A549 (cell line): ENCODE results near the gene GNPDA1. TPM values are rescaled to one million over a fixed set of nuclear protein-coding genes. Genes with fewer than 3 reads are reported as not detected.

Experiments
- ATAC-seq, 2 experiments: fragments of 200-7000 bp in 1 of 2; fragments of >200 bp in 1 of 2; cut with Nextera tagmentation in 1 of 2; cut with Tn5 transposase in 1 of 2; 3 replicates each; pipeline versions ENCODE4 v1.8.0 to v1.9.1; 2018 to 2020; ENCODE audit warnings: mild to moderate bottlenecking in 1 of 2, moderate library complexity in 1 of 2
- CTCF ChIA-PET: fragments of 300-600 bp; sonication (Branson Sonifier 250); formaldehyde crosslinking; extraction: SDS; loops from one replicate; lab custom pipeline; 2021; ENCODE audit warnings: antibody characterized with exemption, inconsistent platforms; lab: Yijun Ruan, JAX
- POLR2A ChIA-PET: fragments of 350-600 bp; formaldehyde crosslinking; extraction: SDS; loops from one replicate; lab custom pipeline; 2021; ENCODE audit warnings: antibody characterized with exemption, inconsistent platforms; lab: Yijun Ruan, JAX
- DNase-seq, 2 experiments: peaks; one replicate each; pipeline versions ENCODE4 v3.0.0 to v3.0.0-alpha.2; 2011 to 2016; ENCODE audit warnings: low read depth in 1 of 2, low spot score in 1 of 2
- FAIRE-seq: peaks from 2 replicates; lab custom pipeline; 2011; peaks lifted over from hg19 to GRCh38; lab: Jason Lieb, UNC
- H3K27ac ChIP-seq, 2 experiments: fragments of >200 bp; sonication (Bioruptor Twin); formaldehyde crosslinking; 3 replicates each; pipeline ENCODE4 v1.5.1; 2016 to 2017
- H3K4me1 ChIP-seq: fragments of >200 bp; sonication (Bioruptor Twin); formaldehyde crosslinking; 3 replicates; pipeline ENCODE4 v1.6.1; 2016
- H3K4me2 ChIP-seq: fragments of >200 bp; sonication (Bioruptor Twin); formaldehyde crosslinking; 3 replicates; pipeline ENCODE4 v1.6.1; 2016
- H3K4me3 ChIP-seq: fragments of >200 bp; sonication (Bioruptor Twin); formaldehyde crosslinking; 3 replicates; pipeline ENCODE4 v1.5.1; 2016
- H3K9me3 ChIP-seq: fragments of >200 bp; sonication (Bioruptor Twin); formaldehyde crosslinking; 3 replicates; pipeline ENCODE4 v1.6.1; 2016
- BHLHE40 ChIP-seq: IDR thresholded peaks from 2 replicates; pipeline ENCODE4 v1.6.1; 2012; ENCODE audit warnings: low read depth, low read length, inconsistent platforms
- CBX2 ChIP-seq: fragments of 200-600 bp; sonication (generic); IDR thresholded peaks from 2 replicates; pipeline ENCODE4 v1.6.1; 2016; ENCODE audit warnings: low read depth, mild to moderate bottlenecking, borderline replicate concordance
- CHD4 ChIP-seq: fragments of 200-600 bp; sonication (generic); IDR thresholded peaks from 2 replicates; pipeline ENCODE4 v1.6.1; 2016; ENCODE audit warnings: antibody characterized with exemption, mild to moderate bottlenecking, borderline replicate concordance
- EHMT2 ChIP-seq: fragments of 200-600 bp; sonication (generic); IDR thresholded peaks from 2 replicates; pipeline ENCODE4 v1.6.1; 2016; ENCODE audit warnings: antibody characterized with exemption, low read depth, mild to moderate bottlenecking, moderate library complexity
- ESRRA ChIP-seq: fragments of 150-350 bp; IDR thresholded peaks from 2 replicates; pipeline ENCODE4 v1.6.1; 2014; ENCODE audit warnings: mild to moderate bottlenecking, low read length, borderline replicate concordance
- HDAC2 ChIP-seq: fragments of 200-600 bp; sonication (generic); IDR thresholded peaks from 2 replicates; pipeline ENCODE4 v1.6.1; 2016
- HOXA7 ChIP-seq: fragments of 250-450 bp; sonication (Bioruptor Pico); IDR thresholded peaks from 2 replicates; pipeline ENCODE4 v1.5.0; 2020; ENCODE audit warnings: mild to moderate bottlenecking, moderate library complexity
- HOXB13 ChIP-seq: fragments of 250-450 bp; sonication (Bioruptor Pico); IDR thresholded peaks from 2 replicates; pipeline ENCODE4 v1.5.0; 2020; ENCODE audit warnings: low read depth, mild to moderate bottlenecking, moderate library complexity
- JUNB ChIP-seq: fragments of >200 bp; sonication (Bioruptor Twin); formaldehyde crosslinking; IDR thresholded peaks from 2 replicates; pipeline ENCODE4 v1.6.1; 2016
- MAFK ChIP-seq: fragments of 450-650 bp; IDR thresholded peaks from 2 replicates; pipeline ENCODE4 v1.6.1; 2014; ENCODE audit not compliant: partially characterized antibody
- MAZ ChIP-seq: fragments of 150-350 bp; IDR thresholded peaks from 2 replicates; pipeline ENCODE4 v1.6.1; 2014; ENCODE audit warnings: antibody characterized with exemption, low read depth, low read length, borderline replicate concordance
- MYC ChIP-seq: IDR thresholded peaks from 2 replicates; pipeline ENCODE4 v1.6.1; 2012; ENCODE audit warnings: mild to moderate bottlenecking, inconsistent platforms, low read length, improper control_type of control experiment, borderline replicate concordance
- PHF8 ChIP-seq: fragments of 200-600 bp; sonication (generic); IDR thresholded peaks from 2 replicates; pipeline ENCODE4 v1.6.1; 2016; ENCODE audit warnings: low read depth, mild to moderate bottlenecking, antibody characterized with exemption, moderate library complexity, borderline replicate concordance
- RFX5 ChIP-seq: fragments of 450-650 bp; IDR thresholded peaks from 2 replicates; pipeline ENCODE4 v1.7.1; 2014; ENCODE audit warnings: antibody characterized with exemption, mild to moderate bottlenecking, moderate library complexity
- TFCP2L1 ChIP-seq: fragments of 250-450 bp; sonication (Bioruptor Pico); IDR thresholded peaks from 2 replicates; pipeline ENCODE4 v1.5.0; 2021; ENCODE audit warnings: mild to moderate bottlenecking
- WGBS: methylation state at CpG from one replicate; pipeline ENCODE4 v1.1.6; 2017; ENCODE audit errors: missing lambda C conversion rate; 5-methylcytosine and 5-hydroxymethylcytosine counted together
- polyA plus RNA-seq, 4 experiments: library from polyadenylated mRNA; depleted of rRNA in 3 of 4; stranded (reverse); fragments of >200 nt; fragmentation: RNase III in 1 of 4; extraction: RNeasy Plus Mini Kit Qiagen cat#74134 plus additional on column Dnase treatment in 1 of 4; gene quantifications; 2 replicates in 3 of 4; 3 replicates in 1 of 4; pipeline ENCODE4 v1.2.3, GENCODE V29; 2011 to 2017
- TF ChIP-seq, protein P1 (sequence below): IDR thresholded peaks from 2 replicates; pipeline ENCODE4 v1.6.1; 2012; ENCODE audit warnings: low read depth, borderline replicate concordance
- TF ChIP-seq, protein P2 (sequence below): fragments of 250-450 bp; sonication (Bioruptor Pico); IDR thresholded peaks from 2 replicates; pipeline ENCODE4 v1.5.0; 2020; ENCODE audit warnings: low read depth, mild to moderate bottlenecking, moderate library complexity
- TF ChIP-seq, protein P3 (sequence below): fragments of 450-650 bp; IDR thresholded peaks from 2 replicates; pipeline ENCODE4 v1.6.1; 2014; ENCODE audit warnings: antibody characterized with exemption
- TF ChIP-seq, protein P4 (sequence below): fragments of 250-450 bp; sonication (Bioruptor Pico); IDR thresholded peaks from 2 replicates; pipeline ENCODE4 v1.5.0; 2021; ENCODE audit warnings: mild to moderate bottlenecking, moderate library complexity, borderline replicate concordance
- TF ChIP-seq, protein P5 (sequence below): fragments of 200-600 bp; sonication (generic); IDR thresholded peaks from 2 replicates; pipeline ENCODE4 v1.6.1; 2016; ENCODE audit warnings: antibody characterized with exemption, mild to moderate bottlenecking, moderate library complexity

Gene GNPDA1
- polyA plus RNA-seq, 2 of the 4 experiments (the other 2 are of a cell fraction): 17.1 to 53.2 TPM

DNA sequence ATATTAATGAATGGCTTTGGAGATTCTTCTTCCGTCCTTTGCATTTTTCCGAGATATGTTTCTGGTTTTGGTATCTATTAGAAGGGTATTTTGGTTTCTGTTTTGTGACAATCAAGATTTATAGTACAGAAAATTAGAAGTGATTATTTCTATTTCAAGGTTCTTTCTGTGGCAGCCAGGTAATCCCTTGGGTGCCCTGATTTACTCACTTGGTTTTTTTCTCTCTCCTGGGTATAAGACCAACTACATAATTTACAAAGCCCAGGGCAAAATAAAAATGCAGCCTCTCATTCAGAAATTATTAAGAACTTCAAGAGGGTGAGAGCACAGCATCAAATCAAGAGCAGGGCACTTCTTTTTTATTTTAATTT lies 45.9 kb downstream of the GNPDA1 start:
- Histone ChIP-seq H3K4me2 (no peak overlapping the region), H3K4me1 (peaks cover 14% of the 10 kb centered on the region), H3K27ac (no peak overlapping the region), H3K9me3 (no peaks in the 10 kb centered on the region), H3K4me3 (no peak overlapping the region)
- DNase-seq (no peak), ATAC-seq (no peak), FAIRE-seq (no peak)
- ChIA-PET POLR2A (no interaction called here), CTCF (interaction anchor here (1.0 to 17.2 kb wide), 5 partner anchors 9 to 302 kb away, joined by 3 to 325 read pairs (median 9); partner anchors contain the start of genes DELE1 and PCDH12)
- TF ChIP-seq TFCP2L1 (CRISPR knock-in tag): no peak
- no peak for TF ChIP-seq MYC
- TF ChIP-seq HDAC2: no peak
- TF ChIP-seq PHF8: no peak
- TF ChIP-seq, protein P1, sequence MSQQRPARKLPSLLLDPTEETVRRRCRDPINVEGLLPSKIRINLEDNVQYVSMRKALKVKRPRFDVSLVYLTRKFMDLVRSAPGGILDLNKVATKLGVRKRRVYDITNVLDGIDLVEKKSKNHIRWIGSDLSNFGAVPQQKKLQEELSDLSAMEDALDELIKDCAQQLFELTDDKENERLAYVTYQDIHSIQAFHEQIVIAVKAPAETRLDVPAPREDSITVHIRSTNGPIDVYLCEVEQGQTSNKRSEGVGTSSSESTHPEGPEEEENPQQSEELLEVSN: no peak
- no peak for TF ChIP-seq EHMT2
- TF ChIP-seq ESRRA: no peak
- no peak for TF ChIP-seq MAZ
- TF ChIP-seq, protein P2, sequence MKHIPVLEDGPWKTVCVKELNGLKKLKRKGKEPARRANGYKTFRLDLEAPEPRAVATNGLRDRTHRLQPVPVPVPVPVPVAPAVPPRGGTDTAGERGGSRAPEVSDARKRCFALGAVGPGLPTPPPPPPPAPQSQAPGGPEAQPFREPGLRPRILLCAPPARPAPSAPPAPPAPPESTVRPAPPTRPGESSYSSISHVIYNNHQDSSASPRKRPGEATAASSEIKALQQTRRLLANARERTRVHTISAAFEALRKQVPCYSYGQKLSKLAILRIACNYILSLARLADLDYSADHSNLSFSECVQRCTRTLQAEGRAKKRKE: no peak
- no peak for TF ChIP-seq HOXB13 (CRISPR knock-in tag)
- TF ChIP-seq RFX5: no peak
- no peak for TF ChIP-seq BHLHE40
- no peak for TF ChIP-seq MAFK
- TF ChIP-seq JUNB: no peak
- TF ChIP-seq, protein P3, sequence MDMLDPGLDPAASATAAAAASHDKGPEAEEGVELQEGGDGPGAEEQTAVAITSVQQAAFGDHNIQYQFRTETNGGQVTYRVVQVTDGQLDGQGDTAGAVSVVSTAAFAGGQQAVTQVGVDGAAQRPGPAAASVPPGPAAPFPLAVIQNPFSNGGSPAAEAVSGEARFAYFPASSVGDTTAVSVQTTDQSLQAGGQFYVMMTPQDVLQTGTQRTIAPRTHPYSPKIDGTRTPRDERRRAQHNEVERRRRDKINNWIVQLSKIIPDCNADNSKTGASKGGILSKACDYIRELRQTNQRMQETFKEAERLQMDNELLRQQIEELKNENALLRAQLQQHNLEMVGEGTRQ: no peak
- no peak for TF ChIP-seq CHD4
- no peak for TF ChIP-seq HOXA7 (CRISPR knock-in tag)
- TF ChIP-seq, protein P4, sequence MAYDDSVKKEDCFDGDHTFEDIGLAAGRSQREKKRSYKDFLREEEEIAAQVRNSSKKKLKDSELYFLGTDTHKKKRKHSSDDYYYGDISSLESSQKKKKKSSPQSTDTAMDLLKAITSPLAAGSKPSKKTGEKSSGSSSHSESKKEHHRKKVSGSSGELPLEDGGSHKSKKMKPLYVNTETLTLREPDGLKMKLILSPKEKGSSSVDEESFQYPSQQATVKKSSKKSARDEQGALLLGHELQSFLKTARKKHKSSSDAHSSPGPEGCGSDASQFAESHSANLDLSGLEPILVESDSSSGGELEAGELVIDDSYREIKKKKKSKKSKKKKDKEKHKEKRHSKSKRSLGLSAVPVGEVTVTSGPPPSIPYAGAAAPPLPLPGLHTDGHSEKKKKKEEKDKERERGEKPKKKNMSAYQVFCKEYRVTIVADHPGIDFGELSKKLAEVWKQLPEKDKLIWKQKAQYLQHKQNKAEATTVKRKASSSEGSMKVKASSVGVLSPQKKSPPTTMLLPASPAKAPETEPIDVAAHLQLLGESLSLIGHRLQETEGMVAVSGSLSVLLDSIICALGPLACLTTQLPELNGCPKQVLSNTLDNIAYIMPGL (CRISPR knock-in tag): no peak
- no peak for TF ChIP-seq CBX2
- TF ChIP-seq, protein P5, sequence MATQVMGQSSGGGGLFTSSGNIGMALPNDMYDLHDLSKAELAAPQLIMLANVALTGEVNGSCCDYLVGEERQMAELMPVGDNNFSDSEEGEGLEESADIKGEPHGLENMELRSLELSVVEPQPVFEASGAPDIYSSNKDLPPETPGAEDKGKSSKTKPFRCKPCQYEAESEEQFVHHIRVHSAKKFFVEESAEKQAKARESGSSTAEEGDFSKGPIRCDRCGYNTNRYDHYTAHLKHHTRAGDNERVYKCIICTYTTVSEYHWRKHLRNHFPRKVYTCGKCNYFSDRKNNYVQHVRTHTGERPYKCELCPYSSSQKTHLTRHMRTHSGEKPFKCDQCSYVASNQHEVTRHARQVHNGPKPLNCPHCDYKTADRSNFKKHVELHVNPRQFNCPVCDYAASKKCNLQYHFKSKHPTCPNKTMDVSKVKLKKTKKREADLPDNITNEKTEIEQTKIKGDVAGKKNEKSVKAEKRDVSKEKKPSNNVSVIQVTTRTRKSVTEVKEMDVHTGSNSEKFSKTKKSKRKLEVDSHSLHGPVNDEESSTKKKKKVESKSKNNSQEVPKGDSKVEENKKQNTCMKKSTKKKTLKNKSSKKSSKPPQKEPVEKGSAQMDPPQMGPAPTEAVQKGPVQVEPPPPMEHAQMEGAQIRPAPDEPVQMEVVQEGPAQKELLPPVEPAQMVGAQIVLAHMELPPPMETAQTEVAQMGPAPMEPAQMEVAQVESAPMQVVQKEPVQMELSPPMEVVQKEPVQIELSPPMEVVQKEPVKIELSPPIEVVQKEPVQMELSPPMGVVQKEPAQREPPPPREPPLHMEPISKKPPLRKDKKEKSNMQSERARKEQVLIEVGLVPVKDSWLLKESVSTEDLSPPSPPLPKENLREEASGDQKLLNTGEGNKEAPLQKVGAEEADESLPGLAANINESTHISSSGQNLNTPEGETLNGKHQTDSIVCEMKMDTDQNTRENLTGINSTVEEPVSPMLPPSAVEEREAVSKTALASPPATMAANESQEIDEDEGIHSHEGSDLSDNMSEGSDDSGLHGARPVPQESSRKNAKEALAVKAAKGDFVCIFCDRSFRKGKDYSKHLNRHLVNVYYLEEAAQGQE: no peak
- 88% methylated on average over 2 of the region's 2 CpGs for WGBS
